Dermis microvascular lymphatic vessel endothelial cell (primary cell): ENCODE measurements around the gene UPK3BL2. TPM values are rescaled to one million over a fixed set of nuclear protein-coding genes. Genes with fewer than 3 reads are reported as not detected.
"Not testable (repeated sequence)": the region's sequence is repeated elsewhere in the genome, so short reads cannot be mapped to it uniquely, and the experiment has no call there.

Experiments used
- DNase-seq, 2 donors: peaks; one replicate each; pipeline versions ENCODE4 v3.0.0 to v3.0.0-alpha.2; 2010; ENCODE audit warnings: low read depth in 2 of 2
- total RNA-seq: library from RNA; depleted of rRNA; stranded (reverse); fragments of >200 nt; gene quantifications from 2 replicates; pipeline ENCODE4 v1.2.1, GENCODE V29; 2014

Gene UPK3BL2, protein sequence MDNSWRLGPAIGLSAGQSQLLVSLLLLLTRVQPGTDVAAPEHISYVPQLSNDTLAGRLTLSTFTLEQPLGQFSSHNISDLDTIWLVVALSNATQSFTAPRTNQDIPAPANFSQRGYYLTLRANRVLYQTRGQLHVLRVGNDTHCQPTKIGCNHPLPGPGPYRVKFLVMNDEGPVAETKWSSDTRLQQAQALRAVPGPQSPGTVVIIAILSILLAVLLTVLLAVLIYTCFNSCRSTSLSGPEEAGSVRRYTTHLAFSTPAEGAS
- total RNA-seq: 0.90 and 2.3 TPM in 2 replicates

DNA sequence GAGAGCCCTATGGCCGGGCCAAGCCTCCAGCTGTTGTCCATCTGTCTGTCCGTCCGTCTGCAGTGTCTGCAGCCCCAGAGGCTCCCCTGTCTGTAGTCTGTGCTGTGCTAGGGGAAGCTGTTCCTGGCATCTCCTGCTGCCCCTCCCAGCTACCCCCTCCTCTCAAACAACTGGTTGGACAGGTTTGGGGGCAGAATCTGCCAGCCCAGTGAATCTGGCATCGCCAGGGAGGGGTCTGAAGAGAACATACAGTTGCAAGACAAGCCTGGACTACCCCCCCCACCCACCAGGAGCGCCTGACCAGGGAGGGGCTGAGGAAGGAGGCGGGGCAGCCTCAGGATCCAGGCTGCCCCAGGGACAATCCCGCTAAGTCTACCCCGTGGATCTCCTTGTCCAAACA, at the start of gene UPK3BL2:
Gene UPK3BL2 (minus strand): TSS at position 101 of the 400 bp plus-strand sequence. CDS start 60 bp downstream, at position 41.
- not testable (repeated sequence) for DNase-seq

DNA sequence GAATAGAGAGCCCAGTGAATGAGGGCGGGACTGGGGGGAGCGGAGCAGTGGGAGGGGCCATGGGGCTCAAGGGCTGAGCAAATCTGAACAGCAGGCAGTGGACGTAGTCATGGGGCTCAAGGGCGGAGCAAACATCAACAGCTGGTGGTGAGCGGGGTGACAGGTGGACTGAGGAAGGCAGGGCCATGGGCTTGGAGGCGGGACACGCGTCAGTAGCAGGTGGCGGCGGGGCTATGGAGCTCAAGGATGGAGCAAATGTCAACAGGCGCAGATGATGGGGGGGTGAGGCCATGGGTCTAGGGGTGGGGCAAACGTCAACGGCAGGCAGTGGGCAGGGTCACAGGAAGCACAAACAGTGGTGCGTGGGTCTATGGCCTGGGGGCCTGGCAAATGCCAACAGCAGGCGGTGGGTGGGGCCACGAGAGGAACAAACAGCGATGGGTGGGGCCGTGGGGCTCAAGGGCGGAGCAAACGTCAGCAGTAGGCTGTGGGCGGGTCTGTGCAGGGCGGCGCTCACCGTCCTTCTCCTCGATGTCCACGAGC, 49.1 kb upstream of the UPK3BL2 start:
- not testable (repeated sequence) for DNase-seq

DNA sequence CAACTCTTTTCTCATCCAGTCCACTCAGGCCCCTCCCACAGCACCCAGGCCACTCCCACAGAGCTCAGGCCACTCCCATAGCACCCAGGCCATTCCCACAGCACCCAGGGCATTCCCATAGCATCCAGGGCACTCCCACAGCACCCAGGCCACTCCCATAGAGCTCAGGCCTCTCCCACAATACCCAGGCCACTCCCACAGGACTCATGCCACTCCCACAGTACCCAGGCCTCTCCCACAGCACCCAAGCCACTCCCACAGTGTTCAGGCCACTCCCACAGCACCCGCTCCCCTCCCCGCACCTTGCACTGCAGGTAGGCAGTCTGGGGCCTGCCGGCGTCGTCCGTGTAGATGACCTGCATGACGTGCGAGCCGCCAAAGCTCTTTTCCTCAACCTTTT, 46.4 kb upstream of the UPK3BL2 start:
- not testable (repeated sequence) for DNase-seq

DNA sequence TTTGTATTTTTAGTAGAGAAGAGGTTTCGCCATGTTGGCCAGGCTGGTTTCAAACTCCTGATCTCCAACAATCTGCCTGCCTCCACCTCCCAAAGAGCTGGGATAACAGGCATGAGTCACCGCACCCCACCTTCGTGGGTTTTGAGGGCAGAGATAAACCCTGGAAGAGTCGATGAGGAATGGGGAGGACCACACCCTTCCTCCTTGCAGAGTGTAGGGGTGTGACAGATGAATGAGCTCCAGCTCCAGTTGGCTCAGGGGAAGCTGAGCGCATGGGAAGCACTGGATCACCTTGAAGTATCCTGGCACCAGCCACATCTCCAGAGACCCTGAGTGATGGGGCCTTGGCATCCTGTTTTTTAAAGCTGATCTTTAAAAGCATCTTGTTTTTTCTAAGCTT, 40.0 kb upstream of the UPK3BL2 start:
- not testable (repeated sequence) for DNase-seq

DNA sequence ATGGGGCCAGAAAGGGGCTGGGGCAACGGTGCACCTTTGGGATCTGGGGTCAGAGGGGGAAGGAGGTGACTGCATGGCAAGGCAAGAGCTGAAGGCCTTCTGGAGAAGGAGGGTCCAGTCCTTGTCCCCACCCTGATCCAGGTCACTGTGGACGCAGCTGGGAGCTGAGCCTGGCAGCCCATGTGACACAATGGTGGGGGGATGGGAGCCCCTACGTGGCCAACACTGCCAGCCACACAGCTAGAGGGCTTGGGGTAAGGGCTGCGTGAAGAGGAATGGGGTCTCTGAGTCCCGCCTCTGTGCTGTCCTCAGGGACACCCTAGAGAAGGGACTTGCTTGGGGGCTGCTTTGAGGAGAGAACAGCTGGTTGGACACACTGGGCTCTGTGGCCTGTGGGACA, 38.2 kb upstream of the UPK3BL2 start:
- not testable (repeated sequence) for DNase-seq

DNA sequence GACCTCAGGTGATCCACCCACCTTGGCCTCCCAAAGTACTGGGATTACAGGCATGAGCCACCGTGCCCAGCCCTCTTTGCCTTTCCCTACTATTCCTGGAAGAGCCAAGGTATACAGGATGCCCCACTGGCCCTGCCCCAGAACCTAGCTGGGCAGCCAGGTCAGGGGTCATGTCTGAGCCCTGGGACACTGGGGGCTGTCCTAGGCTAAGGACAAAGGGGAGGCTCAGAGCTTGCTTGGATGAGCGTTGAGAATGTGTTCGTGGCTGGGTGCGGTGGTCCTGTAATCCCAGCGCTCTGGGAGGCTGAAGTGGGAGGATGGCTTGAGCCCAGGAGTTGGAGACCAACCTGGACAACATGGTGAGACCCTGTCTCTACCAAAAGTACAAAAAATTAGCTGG, 35.0 kb upstream of the UPK3BL2 start:
- not testable (repeated sequence) for DNase-seq

DNA sequence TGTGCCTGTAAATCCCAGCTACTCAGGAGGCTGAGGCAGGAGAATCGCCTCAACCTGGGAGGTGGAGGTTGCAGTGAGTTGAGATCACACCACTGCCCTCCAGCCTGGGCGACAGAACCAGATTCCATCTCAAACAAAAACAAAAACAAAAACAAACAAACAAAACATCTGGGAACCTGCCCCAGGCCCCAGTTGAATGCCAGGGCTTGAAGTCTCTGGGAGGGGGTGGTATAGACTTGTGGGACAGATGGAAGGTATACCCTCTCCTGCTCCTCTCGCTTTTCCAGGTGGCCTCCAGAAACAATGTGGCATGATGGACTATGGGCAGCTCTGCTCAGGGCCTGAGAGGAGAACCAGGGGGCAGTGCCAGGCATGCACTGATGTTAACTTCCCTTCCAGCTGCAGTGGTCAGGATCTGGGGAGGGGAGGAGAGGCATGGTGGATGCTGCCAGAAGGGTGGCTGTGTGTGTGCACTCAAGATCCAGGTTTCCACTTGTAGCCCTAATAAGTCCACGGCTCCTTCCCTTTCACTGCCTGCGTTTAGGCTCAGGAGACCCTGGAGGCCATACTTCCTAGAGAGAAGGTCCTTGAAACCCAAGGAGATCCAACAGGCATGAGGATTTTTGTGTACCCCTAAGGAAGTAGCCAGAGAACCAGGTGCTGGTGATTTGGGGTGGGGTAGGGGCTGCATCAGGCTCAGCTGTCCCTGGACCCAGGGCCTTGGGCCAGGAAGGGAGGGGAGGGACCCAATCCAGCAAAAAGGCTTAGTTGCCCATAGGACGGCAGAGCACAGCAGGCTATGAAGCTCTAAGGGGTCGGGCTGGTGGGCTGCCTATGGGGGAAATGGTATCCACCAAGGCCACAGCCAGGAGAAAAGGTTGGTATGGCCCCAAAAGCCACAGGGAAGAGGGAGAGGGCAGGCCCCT, 34.1 kb upstream of the UPK3BL2 start:
- not testable (repeated sequence) for DNase-seq

DNA sequence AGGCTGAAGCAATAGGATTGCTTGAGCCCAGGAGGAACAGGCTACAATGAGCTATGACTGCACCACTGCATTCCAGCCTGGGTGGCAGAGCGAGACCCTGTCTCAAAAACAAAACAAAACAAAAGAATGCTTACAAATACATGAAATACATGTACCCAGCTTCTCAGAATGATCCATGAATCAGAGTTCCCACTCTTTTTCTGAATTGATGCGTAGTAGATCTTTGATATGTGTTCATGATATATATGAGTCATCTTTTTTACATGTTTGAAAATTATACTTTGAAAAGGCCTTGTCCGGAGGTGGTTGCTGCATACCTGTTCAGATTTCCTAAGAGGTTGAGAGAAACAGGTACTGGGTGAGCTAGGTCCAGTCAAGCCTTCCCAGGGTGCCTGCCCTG, 32.9 kb upstream of the UPK3BL2 start:
- DNase-seq: not testable (repeated sequence)

DNA sequence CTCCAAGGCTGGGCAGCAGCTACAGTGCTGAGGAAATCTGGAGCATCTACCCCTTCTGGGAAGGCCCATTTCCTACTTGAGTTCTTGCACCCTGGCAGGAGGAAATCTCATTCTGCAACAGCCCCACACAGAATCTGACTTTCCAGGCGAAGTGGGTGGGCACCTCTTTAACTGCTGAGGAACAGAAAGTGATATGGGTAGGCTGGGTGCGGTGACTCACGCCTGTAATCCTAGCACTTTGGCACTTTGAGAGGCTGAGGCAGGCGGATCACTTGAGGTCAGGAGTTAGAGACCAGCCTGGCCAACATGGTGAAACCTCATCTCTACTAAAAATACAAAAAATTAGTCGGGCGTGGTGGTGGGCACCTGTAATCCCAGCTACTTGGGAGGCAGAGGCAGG, 31.1 kb upstream of the UPK3BL2 start:
- not testable (repeated sequence) for DNase-seq

DNA sequence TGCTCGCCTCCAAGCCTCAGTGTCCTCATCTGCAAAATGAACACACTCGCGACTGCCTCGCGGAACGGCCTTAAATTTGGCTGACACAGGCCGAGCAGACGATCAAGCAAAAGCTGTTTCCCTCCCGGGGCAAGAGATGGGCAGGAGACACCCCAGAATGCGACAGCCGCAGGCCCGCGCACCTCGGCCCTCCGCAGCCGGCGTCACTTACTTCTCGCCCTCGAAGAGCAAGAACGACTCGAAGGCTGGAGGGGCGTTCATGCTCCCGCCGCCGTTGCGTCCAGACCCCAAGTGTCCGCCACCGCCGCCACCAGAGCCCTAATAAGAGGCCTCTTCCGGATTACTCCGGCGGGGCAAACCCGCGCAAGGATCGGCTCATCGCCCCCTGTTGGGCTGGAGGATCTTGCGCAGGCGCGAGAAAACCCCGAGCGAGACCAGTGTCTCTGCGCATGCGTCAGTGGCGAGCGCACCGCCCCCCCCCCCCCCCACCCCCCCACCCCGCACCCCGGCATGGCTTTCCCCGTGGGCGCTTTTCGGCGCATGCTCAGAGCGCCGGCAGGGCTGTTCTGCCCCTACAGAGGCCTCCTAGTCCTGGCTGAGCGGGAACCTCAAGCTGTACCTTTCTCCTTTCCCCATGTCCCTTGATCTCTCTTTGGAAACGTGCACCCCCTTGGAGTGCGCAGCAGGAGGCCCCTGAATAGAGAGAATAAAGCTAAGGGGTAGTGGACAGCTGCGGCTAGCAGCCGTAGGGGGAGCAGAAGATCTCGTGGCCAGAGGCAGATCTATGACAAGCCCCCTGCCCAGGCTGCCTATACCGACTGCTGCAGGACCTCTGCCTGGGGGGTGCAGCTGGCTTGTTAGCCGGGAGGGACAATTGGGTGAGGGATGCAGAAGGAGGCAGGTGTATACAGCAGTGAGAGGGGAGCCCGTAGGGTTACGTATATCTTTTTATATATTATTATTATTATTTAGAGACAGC, 29.1 kb upstream of the UPK3BL2 start, which contains the start of gene POLR2J3:
Gene POLR2J3 (minus strand): TSS at position 323 of the 979 bp plus-strand sequence. CDS start 62 bp downstream, at position 261.
- peak; percentile 83 to 88 for DNase-seq

DNA sequence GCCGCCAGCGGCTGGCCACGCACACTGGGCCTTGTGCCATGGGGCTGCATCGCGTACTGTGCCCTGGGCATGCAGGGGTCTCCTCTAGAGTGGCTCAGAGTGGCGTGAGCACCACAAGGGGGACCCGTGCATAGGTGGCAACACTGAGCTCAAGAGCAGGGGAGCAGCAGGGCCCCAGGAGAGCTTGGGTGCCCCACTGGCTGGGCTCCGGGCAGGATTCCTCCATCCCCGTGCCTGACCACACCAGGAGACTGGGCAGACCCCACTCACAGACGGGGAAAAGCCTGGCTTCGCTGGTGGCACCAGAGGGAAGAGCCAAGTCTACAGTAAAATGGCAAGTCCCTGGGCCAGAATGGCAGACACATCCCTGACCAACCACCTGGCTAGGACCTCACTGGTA, 25.1 kb upstream of the UPK3BL2 start:
- not testable (repeated sequence) for DNase-seq

DNA sequence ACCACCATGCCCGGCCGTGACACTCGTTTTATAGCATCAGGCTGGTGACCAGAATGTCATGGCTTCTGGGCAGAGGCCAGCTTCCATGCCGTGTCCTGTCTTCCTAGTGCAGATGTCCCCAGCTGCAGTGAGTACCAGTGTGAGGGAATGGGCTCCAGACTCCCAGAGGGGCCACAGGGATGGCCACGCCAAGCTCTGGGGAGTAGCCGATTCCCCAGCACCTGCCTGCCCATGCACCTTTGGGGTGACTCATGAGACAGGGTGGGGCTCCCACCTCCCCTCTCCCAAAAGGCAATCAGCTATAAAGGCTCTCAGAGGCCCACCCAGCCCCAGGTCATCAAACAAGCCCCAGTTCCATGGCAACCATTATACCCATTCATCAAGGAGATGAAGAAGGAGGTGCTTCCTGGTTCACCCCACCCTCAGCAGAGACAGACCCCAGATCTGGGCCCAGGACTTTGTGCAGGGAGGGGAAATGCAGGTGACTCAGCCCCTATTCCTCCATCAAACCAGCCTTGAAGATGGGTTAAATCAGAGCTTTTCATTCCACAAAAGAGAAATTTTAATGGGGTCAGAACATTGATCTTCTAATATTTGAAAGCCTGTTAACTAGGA, 7.4 kb upstream of the UPK3BL2 start, which contains the start of gene SPDYE2:
Gene SPDYE2 (plus strand): TSS at position 419 of the 615 bp plus-strand sequence. CDS start 2,030 bp downstream, outside the sequence.
- not testable (repeated sequence) for DNase-seq

DNA sequence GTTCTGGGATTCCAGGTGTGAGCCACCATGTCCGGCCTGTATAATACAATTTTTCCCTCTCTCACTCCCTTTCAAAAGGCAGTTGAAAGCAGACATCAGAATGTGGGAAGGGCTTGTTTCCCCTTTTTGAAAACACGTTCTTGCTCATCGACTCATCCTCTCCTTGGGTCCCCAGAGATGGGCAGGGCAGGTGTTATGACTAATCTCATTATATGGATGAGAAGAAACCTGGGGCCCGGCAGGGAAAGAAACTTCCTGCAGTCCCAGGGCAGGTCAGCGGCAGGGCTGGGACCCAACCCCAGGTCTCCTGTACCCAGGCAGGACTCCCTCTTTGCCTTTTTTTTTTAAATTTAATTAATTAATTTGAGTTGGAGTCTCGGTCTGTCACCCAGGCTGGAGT, 2.9 kb upstream of the UPK3BL2 start:
- not testable (repeated sequence) for DNase-seq

DNA sequence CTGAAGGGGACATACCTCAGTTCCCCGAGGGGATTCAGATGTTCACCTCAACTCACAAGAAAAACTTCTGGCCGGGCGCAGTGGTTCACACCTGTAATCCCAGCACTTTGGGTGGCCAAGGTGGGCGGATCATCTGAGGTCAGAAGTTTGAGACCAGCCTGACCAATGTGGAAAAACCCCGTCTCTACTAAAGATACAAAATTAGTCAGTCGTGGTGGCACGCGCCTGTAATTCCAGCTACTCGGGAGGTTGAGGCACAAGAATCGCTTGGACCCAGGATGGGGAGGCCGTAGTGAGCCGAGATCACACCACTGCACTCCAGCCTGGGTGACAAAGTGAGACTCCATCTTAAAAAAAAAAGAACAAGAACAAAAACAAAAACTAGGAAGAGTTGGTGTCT, 1.8 kb upstream of the UPK3BL2 start:
- DNase-seq: not testable (repeated sequence)

DNA sequence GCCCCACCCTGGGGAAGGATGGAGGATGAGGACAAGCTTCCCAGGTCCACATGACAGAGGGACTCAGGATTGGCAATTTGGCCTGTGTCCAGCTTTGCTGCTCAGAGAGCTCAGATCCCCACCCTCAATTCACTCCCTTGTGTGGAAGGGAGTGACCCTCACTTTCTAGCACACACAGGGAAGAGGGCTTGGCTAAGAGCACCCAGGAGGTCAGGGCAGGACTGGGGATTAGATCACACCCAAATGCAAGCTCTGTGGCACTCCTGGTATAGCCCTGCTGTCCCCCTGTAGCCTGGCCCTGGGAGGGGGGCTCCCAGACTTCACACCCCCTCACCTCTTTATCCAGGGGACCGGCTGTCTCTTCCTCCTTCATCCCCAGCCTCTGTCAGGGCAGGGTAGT, 876 bp upstream of the UPK3BL2 start:
- not testable (repeated sequence) for DNase-seq

DNA sequence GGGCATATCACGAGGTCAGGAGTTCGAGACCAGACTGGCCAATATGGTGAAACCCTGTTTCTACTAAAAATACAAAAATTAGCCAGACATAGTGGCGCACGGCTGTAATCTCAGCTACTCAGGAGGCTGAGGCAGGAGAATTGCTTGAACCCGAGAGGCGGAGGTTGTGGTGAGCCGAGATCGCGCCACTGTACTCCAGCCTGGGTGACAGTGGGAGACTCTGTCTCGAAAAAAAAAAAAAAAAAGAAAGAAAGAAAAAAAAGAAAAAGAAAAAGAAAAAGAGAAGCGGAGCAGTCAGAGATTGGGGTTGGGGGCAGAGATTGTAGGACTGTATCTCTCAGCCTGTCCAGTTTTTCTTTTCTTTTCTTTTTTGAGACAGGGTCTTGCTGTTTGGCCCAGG, 725 bp downstream of the UPK3BL2 start:
- DNase-seq: not testable (repeated sequence)

DNA sequence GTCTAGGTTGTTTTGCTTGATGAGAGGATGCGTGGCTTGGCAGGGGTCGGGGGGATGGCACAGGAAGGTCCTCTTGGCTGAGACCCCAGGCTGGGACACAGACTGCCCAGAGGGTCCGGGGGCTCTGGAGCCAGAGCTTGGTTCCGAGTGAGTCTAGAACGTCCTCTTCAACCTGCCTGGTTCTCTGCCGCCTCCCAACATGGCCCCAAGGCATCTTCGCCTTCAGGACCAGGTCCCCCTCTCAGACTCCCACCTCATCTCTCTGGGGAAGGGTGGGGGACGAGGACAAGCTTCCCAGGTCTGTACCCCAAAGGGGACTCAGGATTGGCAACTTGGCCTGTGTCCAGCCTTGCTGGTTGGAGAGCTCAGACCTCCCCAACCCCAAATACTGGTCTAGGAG, 1.4 kb downstream of the UPK3BL2 start:
- DNase-seq: not testable (repeated sequence)

DNA sequence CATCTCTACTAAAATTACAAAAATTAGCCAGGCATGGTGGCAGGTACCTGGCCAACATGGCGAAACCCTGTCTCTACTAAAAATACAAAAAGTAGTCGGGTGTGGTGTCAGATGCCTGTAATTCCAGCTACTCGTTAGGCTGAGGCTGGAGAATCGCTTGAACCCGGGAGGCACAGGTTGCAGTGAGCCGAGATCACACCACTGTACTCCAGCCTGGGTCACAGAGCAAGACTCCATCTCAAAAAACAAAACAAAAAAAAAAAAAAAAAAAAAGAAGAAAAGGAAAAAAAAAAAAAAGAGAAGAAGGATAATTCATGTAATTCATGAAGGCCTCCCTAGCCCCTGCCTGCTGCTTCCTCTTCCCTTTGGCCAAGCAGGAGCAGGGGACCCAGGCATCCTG, 2.9 kb downstream of the UPK3BL2 start:
- DNase-seq: not testable (repeated sequence)

DNA sequence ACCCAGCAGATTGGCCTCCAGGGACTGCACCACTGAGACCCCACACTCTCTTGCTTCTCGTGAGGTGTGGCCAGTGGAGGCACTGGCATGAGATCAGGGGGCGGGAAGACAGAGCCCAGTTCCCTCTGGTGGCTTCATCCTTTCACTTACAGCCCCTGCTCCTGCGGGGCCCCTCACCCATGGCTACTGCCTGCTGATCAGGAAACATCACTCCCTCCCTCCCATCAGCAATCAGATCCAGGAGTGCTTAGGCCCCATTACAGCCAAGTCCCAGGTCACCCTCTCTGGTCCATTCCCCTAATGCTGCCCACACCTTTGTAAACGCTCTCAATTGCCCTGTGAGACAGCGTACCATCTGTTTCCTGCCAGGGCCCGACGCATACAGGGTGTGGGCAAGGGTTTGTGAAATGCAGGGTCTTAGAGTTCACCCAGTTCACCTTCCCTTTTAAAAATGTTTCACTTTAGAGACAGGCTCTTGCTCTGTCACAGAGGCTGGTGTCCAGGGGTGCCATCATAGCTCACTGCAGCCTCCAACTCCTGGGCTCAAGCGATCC, 8.4 kb downstream of the UPK3BL2 start:
- DNase-seq: not testable (repeated sequence)

DNA sequence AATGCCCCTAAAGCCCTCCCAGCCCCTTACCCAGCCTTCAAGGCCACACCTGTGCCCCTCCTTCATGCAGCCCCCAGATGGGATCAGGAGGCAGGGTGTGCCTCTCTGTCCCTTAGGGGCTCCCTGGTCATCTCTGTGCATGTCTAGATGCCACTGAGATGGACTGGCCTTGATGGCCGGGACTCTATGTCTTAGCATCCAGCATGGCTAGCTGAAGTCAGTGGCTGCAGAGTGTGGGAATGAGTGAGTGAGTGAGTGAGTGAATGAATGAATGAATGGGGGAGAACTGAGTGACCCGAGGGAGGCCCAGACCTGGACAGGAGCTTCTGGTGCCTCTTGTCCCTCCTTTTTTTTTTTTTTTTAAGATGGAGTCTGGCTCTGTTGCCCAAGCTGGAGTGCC, 11.4 kb downstream of the UPK3BL2 start:
- not testable (repeated sequence) for DNase-seq
